HG02973 (cell line): ENCODE results near the gene LRP1B.

ENCODE experiments used
- ATAC-seq: cut with Tn5 transposase; IDR thresholded peaks from one replicate; pipeline ENCODE4 v1.9.1; 2021; ENCODE audit warnings: moderate library complexity; ENCODE audit not compliant: unreplicated experiment

The LRP1B gene

GRCh38 chr2:142131010-142131669 lies at the start of gene LRP1B:
TSS of gene LRP1B (minus strand) at chr2:142131016. CDS start at chr2:142130729, 287 bp downstream.
- ATAC-seq = no peak

GRCh38 chr2:142179686-142180085 lies 48.9 kb upstream of the LRP1B start:
- no peak for ATAC-seq

GRCh38 chr2:142178604-142179003 lies 47.8 kb upstream of the LRP1B start:
- no peak for ATAC-seq

GRCh38 chr2:142176941-142177340 lies 46.1 kb upstream of the LRP1B start:
- ATAC-seq = no peak

GRCh38 chr2:142175813-142176338 lies 45.1 kb upstream of the LRP1B start:
- ATAC-seq = no peak

GRCh38 chr2:142174176-142174575 lies 43.4 kb upstream of the LRP1B start:
- ATAC-seq = no peak

- no peak for ATAC-seq
Observed at GRCh38 chr2:142170847-142171246, 40.0 kb upstream of the LRP1B start.

GRCh38 chr2:142165790-142166189 lies 35.0 kb upstream of the LRP1B start:
- peak; percentile 95 for ATAC-seq

- ATAC-seq = no peak
Observed at GRCh38 chr2:142153601-142154000, 22.8 kb upstream of the LRP1B start.

- no peak for ATAC-seq
Observed at GRCh38 chr2:142150453-142150852, 19.6 kb upstream of the LRP1B start.

- no peak for ATAC-seq
Observed at GRCh38 chr2:142144547-142144946, 13.7 kb upstream of the LRP1B start.

GRCh38 chr2:142142595-142142994 lies 11.8 kb upstream of the LRP1B start:
- no peak for ATAC-seq

GRCh38 chr2:142140434-142140845 lies 9.6 kb upstream of the LRP1B start:
- ATAC-seq = peak; percentile 65

- ATAC-seq = no peak
Observed at GRCh38 chr2:142139384-142139783, 8.6 kb upstream of the LRP1B start.

GRCh38 chr2:142136571-142136970 lies 5.8 kb upstream of the LRP1B start:
- ATAC-seq = no peak

GRCh38 chr2:142134911-142135310 lies 4.1 kb upstream of the LRP1B start:
- no peak for ATAC-seq

- ATAC-seq = no peak
Observed at GRCh38 chr2:142130111-142131009, 456 bp downstream of the LRP1B start.

- ATAC-seq = no peak
Observed at GRCh38 chr2:142128105-142128504, 2.7 kb downstream of the LRP1B start.

- ATAC-seq = no peak
Observed at GRCh38 chr2:142127248-142127647, 3.6 kb downstream of the LRP1B start.

- ATAC-seq = no peak
Observed at GRCh38 chr2:142124706-142125105, 6.1 kb downstream of the LRP1B start.

GRCh38 chr2:142119347-142119746 lies 11.5 kb downstream of the LRP1B start:
- no peak for ATAC-seq

- ATAC-seq = no peak
Observed at GRCh38 chr2:142112757-142113221, 18.0 kb downstream of the LRP1B start.
